GM19372 (cell line): Measurements from ENCODE around the gene UBALD1.
A peak's percentile ranks its signal among the peaks of the same experiment; 100 is the strongest.
"Not testable (repeated sequence)": the region's sequence is repeated elsewhere in the genome, so short reads cannot be mapped to it uniquely, and the experiment has no call there.

Source experiments
- ATAC-seq: cut with Tn5 transposase; IDR thresholded peaks from one replicate; pipeline ENCODE4 v1.9.1; 2021; ENCODE audit warnings: mild to moderate bottlenecking, low read depth, moderate library complexity; ENCODE audit not compliant: unreplicated experiment

UBALD1 gene

DNA sequence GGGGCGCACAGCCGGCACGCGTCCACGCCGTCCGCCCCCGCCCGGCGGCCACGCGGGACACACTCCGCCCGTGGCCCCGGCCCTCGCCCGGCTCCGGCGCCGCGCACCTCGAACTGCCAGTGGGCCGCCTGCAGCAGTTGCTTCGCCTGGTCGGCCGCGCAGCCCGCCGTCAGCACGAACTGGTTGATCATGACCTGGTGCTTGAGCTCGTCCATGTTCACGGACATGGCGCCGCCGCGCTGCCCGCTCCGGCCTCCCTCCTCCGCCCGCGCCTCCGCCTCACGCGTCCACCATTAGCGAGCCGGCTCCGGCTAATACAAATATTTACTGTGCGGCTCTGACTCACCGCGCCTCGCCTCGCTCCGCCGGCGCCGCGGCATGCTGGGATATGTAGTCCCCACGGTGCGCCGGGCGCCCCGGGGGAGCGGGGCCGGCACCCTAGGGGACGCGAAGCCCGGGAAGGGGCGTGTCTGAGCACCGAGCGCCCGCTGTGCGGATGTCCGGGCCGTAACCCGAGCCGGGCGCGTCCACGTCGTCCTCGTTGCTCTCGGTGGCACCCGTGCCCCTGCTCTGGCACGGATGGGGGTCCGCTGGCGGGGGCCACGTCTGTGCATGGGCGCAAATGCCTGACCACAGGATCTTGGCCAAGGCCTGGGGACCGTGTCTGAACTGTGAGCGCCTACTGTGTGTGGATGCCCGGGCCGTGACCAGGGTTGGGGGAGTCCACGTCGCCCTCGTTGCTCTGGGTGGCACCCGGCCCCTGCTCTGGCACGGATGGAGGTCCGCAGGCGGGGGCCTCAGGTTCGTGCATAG, at the start of gene UBALD1:
Gene UBALD1, minus strand, starts transcription at position 318 of the 813 bp plus-strand sequence. Its CDS starts 91 bp downstream, at position 227.
- ATAC-seq = peak; percentile 58

DNA sequence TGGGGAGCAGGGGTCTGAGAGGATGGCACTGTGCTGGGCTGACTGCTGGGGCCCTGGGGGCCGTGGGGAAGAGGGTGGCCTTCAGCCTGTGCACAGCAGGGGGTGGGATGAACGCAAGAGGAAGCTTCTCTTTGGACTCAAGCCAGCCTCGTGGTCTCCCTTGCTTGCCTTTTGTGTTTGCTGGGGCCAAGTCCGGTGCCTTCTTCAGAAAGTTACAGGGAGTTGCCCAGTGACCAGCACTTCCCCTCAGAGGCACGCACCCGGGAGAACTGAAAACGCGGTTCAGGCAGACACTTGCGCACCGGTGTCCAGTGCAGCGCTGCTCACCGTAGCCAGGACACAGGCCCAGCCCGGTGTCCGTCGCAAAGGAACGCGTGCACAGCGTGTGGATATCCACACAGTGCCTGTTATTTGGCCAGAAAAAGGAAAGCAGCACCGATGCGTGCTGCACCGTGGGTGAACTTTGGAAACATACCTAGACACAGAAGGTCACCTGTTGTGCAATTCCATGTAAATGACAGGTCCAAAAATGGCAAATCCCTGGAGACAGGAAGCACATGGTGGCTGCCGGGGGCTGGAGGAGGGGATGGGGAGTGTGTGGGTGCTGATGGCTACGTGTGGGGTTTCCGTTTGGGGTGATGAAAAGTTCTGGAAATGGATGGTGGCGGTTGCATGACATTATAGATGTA, 49.2 kb upstream of the UBALD1 start:
- ATAC-seq = no peak

DNA sequence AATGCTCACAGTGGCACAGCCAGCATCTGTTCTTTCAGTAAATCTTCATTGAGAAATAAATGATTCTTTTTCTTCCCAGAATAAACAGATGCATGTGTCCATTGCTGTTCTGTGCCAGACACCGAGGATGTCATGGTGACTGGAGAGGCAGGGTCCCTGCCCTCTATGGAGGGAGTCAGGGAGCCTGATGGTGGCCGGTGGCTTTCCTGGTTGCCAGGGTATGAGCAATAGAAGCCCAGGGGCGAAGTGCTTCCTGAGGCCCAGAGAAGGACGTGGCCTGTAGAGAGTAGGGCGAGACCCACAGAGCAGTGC, 48.7 kb upstream of the UBALD1 start:
- no peak for ATAC-seq

DNA sequence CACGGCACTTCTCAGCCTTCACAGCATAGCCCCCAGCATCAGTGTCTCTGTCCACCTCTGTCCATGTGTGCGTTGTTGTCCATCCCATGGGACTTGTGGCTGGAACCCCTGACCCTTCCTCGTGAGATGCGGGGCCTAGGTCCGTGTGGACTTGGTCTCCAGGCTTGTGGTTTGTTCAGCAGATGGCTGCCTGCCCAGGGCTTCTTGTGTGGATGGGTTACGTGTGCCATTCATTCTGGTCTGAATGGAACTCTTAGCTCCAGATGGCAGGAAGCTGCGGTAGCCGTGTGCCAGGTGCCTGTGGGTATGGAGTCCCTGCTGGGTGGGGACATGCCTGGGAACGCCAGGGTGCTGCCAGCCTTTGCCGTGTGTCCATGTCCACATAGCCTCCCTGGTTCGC, 47.0 kb upstream of the UBALD1 start:
- no peak for ATAC-seq

DNA sequence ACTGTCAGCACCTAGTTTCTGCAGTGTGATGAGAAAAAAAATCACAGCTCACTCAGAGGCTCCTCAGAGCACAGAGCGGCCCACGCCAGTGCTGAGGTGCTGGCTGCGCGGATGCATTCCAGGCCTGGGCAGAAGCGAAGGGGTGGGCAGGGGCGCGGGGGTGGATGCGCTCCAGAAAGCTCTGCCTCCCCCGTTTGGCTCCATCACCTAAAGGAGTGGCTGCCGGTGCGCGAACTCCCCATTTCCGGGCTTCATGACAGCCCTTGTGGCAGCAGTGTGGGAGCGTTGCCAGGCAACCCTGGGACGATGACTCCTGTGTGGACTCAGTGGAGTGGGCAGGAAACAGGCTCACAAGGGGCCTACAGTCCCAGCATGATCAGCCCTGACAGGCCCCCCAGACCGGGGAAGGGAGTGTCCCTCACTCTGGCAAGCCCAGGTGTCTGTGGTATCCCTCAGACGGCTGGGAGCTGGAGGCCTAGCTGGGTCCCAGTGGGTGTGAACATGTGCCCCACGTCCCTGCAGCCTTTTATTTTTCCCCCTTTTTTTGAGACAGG, 45.8 kb upstream of the UBALD1 start:
- no peak for ATAC-seq

DNA sequence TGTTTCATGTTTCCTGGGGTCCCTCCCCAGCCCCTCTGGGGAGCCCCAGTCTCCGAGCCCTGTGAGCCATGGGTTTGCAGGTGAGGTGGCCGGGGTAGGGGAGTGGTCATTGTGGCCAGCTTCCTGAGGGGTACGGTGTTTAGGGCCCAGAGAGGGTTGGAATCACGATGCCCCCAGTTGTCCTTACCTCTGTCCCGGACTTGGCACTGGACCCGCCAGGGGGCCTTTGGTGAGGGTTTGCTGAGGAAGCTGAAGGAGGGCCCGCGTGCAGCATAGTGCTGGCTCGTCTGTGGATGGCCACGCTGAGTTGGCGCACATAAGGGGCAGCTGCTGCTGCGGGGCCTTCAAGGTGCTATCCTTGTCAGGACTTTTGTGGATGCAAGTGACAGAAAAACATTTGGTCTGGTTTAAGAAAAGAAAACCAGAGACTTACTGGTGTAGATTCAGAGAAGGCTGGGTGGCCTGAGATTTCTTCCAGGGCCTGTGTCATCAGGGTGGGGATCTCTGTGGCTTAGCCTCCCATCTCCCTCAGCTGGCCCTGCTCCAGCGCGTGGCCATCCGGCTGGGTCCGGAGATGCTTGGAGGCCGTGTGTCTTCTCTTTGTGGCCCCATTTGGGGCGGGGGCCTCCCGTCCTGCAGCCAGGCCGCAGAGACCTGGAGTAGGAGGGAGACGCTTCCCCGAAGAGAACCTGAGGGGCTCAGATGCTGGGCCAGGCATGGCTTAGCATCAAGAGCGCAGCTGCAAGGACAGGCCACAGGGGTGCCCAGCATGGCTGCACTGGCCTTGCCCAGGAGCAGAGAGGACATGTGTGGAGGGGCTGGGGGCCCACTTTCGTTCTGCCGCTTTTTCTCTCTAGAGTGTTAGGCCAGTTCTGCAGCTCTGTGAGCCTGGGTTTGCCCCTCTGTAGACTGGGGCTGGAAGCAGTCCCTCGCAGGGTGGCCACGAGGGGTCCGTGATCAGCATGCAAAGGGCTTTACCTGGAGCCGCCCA, 45.0 kb upstream of the UBALD1 start:
- ATAC-seq = no peak

DNA sequence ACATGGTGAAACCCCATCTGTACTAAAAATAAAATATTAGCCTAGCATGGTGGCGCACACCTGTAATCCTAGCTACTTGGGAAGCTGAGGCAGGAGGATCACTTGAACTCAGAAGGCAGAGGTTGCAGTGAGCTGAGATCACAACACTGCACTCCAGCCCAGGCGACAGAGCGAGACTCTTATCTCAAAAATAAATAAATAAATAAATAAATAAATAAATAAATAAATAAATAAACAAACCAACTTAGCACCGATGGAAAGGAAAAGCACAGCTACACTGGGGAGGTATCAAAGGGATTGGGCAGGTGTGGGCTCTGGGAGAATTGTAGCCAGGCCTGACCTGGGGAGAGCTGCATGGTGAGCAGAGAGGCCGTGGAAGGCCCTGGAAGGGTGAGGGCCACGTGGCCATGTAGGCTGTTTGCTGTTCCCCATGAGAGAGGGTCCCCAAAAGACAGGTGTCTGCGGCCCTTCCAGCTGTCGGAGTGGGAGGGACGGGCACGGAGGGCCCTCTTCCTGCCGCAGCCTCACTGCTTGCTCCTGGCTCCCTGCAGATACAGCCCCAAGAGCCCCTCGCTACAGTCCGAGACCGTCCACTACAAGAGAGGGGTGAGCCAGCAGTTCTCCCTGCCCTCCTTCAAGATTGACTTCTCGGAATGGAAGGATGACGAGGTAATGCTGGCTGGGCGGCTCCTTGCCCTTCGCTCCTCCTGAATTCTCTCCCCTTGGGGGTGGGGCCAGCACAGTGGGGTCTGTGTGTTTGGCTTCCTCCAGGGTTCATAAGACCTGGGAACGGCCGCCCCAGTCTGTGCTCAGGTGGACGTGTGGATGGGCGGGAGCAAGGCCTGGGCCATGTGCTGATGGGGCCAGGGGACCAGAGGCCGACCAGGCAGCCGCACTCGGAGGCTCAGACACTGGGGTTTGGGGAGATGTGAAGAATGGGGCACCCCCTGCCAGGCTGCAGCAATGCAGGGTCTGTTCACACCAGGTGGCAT, 42.3 kb upstream of the UBALD1 start:
- ATAC-seq = no peak

DNA sequence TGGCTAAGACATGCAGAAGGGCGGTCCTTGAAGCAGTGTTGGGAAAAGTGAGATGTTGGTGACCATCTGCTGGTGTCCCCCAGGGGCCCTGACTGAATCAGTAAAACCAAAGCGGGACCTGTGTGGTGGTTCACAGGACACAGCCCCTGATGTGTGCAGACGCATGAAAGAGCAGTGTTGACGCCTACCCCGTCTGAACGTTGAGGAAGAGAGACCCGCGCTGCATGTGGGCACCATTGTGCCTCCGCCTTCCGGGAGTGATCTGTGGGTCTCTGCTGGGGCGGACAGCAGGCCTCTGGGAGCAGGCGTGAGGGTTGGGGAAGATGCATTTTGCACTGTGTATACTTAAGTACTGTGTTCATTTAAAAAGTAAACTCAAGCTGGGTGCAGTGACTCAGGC, 41.5 kb upstream of the UBALD1 start:
- no peak for ATAC-seq

DNA sequence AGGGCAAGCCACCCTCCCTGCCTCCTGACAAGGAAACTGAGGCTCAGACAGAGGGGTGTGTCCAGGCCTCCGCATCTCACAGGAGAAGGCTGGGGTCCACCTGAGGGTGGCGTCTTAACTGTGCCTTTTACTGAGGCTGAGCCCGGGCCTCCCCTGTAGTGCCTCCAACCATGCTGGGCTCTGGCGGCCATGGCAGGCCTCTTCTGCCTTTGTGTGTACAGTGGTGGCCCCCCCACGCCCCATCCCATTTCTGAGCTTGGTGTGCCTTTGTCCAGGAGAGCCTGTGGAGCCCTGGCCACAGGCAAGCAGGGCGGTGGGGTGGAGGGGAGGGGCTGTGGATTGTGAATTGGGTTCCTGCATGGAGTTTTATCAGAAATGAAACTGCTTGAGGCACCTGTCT, 41.1 kb upstream of the UBALD1 start:
- no peak for ATAC-seq

DNA sequence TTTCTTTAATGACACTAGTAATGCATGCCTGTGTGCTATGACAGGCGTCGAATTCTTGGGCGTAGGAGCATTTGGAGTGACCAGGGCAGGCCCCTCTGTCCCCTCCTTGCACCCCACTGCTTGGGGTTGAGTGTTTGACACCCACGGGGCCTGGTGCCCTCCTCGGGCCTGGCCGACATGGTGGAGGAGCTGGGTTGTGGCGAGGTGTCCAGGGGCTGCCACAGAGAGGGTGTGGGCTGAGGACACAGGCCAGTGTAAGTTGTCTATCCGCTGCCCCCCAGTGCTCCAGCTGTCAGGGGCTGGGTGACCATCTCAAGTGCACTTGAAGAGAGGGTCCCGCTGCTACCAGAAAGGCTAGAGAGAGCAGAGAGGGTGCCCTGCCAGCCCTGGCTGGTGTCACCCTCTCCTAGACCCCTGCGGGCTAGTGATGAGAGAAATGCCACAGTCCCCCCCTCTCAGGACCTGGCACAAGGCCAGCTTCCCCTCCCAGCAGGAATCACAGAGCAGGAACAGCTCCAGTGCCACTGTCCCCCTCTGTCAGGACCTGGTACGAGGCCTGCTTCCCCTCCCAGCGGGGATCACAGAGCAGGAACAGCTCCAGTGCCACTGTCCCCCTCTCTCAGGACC, 40.4 kb upstream of the UBALD1 start:
- no peak for ATAC-seq

DNA sequence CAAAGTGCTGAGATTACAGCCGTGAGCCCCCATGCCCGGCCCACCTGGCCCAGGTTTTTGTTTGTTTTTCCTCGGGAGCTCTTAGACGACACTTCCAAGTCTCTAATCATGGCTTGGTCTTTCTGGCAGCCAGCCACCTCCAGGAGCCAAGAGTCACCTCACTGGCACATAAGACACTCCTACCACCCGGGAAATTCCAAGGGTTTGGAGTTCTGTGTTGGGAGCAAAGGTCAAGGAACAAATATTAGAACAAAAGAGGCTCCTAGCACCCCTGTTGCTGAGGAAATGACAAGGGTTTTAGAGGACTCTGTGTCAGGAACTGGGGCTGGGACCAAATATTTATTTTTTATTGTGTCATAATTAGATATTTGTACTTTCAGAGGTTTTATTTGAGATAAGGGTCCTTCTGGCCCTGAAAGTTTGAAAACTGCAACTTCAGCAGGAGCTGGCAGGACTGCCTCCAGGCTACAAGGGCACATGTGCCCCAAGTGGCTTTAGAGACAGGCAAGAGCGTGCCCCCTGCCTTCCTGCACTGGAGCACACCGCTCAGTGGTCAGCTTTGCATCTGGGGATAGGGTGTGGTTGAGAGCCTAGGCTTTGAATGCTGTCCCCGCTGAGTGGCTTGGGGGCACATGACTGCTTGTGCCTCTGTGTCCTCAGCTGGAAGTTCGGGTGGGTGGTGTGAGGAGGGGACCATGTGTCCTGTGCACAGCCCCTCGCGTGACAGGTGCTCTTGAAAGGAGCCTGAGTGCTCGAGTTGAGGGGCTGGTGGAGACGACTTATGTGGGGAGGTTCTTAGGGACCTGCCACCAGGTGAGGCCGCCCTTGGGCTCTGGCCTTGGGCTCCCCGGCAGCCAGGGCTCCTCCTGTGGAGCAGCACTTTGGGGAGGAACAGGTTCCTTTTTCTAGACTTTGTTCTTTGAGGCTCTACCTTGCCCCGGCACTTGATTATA, 39.6 kb upstream of the UBALD1 start:
- ATAC-seq = no peak

DNA sequence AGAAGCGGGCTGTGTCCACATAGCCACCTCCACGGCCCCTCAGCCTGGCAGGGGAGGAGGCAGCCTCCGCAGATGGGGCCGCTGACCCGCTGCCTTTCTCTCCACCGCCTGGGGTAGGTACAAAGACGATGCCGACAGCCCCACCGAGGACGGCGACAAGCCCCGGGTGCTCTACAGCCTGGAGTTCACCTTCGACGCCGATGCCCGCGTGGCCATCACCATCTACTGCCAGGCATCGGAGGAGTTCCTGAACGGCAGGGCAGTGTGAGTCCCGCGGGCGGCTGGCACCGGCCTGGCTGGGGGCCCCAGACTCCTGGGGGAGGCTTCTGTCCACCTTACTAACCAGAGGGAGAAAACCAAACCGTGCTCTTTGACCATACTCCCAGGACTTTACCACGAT, 37.9 kb upstream of the UBALD1 start:
- no peak for ATAC-seq

DNA sequence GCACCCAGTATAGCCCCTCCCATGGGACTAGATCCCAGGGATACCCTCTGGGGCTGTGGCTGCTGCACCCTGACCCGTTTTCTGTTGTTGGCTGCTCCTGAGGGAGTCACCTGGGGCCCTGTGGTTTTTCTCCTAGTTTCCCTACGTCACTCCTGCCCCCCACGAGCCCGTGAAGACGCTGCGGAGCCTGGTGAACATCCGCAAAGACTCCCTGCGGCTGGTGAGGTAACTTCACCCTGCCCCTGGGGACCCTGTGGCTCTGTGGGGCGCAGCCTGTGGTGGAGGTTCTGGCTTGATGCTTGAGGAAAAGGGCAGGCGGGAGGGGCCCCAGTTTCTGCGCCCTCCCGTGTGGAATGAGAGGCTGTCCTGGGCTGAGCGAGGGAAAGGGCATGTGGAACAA, 37.1 kb upstream of the UBALD1 start:
- ATAC-seq = no peak

DNA sequence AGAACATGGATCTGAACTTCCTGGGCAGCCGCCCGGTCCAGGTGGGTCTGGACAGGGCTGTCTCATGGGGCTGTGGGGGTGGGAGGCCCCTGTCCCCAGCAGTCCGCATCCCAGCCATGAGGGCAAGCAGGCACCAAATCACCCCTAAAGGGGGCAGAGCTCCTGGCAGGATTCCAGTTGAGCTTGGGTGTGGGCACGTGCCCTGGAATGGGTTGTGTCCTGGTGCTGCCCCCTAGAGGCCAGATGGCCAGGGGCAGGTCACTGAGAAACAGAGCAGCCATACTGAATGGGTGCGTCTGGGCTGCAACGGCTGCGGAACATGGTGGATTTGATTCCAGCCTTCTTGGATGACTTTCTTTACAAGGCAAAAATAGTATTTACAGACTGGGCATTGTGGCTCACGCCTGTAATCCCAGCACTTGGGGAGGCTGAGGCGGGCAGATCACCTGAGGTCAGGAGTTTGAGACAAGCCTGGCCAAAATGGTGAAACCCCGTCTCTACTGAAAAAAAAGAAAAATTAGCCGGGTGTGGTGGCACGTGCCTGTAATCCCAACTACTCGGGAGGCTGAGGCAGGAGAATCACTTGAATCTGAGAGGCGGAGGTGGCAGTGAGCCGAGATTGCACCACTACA, 35.9 kb upstream of the UBALD1 start:
- ATAC-seq = not testable (repeated sequence)

DNA sequence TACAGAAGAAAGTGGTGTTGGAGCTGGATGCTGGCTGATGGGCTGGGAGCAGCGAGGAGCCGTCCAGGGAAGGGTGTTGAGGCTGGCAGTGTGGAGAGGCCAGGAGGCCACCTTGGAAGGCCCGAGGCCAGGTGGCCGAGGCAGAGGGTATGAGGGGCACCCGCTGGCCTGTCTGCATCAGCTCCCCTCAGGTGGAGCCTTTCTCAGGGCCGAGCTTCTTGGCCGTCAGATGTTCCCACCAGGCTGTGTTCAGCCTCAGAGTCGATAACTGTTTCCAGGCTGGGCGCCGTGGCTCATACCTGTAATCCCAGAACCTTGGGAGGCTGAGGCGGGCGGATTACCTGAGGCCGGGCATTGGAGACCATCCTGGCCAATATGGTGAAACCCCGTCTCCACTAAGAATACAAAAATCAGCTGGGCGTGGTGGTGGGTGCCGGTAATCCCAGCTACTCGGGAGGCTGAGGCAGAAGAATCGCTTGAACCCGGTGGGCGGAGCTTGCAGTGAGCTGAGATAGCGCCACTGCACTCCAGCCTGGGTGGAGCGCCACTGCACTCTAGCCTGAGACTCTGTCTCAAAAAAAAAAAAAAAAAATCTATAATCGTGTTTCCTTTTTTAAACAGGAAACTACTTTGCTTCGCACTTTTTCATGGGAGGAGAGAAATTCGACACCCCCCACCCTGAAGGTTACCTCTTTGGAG, 35.2 kb upstream of the UBALD1 start:
- ATAC-seq = no peak

DNA sequence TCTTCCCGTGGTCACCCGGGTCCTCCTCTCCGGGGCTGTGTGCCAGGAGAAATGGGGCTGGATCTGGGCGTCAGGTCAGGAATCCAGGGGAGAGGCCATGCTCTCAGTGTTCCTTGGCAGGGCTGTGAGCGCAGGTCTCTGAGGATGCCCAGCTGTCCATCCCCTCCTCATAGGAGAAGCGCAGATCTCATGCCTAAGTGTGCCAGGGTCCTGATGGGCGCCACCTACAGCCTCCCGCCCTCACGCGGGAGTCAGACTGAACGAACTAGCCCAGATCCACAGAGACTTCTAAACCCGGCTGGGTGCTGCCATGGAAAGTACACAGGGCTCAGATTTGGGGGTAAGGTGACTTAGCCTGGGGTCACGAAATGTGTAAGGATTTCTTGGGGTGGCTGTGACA, 34.2 kb upstream of the UBALD1 start:
- ATAC-seq = no peak

DNA sequence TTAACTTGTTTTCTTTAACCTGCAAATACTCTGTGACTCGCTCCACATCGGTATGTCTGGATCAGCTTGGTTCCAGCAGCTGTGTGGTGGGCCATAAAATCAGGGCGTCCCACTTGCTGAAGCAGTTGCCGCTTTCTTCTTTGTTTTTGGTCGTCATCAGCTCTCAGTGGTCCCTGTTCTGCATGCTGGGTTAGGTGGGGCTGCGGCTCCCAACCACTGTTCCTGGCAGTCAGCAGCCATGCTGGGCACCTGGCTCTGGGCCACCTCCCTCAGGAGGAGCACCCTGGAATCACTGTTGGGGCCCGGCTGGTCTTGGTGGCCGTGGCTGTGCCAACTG, 32.9 kb upstream of the UBALD1 start:
- no peak for ATAC-seq
